ENCODE results near the gene HSF4.

DNA sequence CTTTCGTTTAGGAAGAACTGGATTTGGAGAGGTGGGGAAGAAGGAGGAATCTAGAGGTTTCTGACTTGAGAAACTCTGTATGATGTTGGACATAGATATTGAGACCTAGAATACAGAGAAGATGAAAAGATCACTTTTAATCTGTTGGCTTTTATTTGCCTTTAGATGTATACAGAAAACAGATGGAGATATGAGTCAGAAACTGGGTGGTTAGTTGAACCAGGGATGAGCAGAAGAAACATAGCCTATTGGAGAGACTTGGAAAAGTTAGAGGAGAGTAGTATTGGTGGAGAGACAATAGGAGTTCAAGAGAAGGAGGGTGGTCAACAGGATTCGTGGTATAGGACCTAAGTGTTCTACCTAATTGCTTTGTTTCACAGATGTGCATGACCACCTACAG is 49.8 kb upstream of the HSF4 start:
- TF ChIP-seq, protein P1, sequence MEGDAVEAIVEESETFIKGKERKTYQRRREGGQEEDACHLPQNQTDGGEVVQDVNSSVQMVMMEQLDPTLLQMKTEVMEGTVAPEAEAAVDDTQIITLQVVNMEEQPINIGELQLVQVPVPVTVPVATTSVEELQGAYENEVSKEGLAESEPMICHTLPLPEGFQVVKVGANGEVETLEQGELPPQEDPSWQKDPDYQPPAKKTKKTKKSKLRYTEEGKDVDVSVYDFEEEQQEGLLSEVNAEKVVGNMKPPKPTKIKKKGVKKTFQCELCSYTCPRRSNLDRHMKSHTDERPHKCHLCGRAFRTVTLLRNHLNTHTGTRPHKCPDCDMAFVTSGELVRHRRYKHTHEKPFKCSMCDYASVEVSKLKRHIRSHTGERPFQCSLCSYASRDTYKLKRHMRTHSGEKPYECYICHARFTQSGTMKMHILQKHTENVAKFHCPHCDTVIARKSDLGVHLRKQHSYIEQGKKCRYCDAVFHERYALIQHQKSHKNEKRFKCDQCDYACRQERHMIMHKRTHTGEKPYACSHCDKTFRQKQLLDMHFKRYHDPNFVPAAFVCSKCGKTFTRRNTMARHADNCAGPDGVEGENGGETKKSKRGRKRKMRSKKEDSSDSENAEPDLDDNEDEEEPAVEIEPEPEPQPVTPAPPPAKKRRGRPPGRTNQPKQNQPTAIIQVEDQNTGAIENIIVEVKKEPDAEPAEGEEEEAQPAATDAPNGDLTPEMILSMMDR (conservative IDR thresholded peaks at IDR 0.05; ENCODE audit: low read length), result no peak
- no peak for TF ChIP-seq EZH2phosphoT487 (IDR thresholded peaks at IDR 0.05; ENCODE audit: borderline replicate concordance)

Data from Loucy (cell line).